Measurements from ENCODE around the gene TBXA2R.

DNA sequence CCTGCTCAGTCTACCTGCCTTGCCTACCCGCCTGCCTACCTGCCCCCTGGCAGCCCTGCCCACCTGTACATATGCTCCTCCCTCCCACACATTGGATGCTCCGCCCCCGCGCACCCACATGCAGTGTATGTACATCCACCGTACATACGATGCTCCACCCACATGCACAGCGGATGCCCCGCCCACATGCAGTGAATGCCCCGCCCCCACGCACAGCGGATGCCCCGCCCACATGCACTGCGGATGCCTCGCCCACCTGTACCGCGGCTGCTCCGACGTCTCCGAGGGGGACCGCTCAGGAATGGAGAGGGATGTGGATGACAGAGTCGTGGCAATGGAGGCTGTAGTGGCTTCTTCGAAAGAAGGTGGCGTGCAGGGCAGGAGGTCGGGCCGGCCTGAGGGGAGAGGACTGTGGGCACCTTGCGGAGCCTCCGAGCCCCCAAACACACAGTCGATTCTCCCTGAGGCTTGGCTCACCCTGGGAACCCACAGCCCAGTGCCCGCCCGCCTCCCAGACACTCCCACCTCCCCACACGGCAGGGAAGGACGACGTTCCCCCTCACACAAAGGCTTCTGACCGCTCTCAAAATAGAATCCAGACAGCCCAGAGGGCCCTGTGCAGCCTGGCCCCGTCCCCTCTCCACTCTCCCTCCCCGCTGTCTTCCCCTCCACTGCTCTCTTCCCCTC is 36.5 kb upstream of the TBXA2R start:
- TF ChIP-seq, protein P1, sequence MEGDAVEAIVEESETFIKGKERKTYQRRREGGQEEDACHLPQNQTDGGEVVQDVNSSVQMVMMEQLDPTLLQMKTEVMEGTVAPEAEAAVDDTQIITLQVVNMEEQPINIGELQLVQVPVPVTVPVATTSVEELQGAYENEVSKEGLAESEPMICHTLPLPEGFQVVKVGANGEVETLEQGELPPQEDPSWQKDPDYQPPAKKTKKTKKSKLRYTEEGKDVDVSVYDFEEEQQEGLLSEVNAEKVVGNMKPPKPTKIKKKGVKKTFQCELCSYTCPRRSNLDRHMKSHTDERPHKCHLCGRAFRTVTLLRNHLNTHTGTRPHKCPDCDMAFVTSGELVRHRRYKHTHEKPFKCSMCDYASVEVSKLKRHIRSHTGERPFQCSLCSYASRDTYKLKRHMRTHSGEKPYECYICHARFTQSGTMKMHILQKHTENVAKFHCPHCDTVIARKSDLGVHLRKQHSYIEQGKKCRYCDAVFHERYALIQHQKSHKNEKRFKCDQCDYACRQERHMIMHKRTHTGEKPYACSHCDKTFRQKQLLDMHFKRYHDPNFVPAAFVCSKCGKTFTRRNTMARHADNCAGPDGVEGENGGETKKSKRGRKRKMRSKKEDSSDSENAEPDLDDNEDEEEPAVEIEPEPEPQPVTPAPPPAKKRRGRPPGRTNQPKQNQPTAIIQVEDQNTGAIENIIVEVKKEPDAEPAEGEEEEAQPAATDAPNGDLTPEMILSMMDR (IDR thresholded peaks at IDR 0.05) = no peak
- no peak for TF ChIP-seq ZFX (IDR thresholded peaks at IDR 0.05; ENCODE audit: borderline replicate concordance)

Measured in 22Rv1 (cell line).